ENCODE results near the gene KDM2B.

The KDM2B gene

GRCh38 chr12:121417847-121418246, 163.0 kb downstream of the KDM2B start:
- ChIA-PET POLR2A (no interaction called here), CTCF (interaction anchor here (2.1 kb wide), 1 partner anchor 25 kb away, joined by 15 read pairs; no protein-coding TSS in a partner anchor)
- no peak overlapping the region for H3K4me3 ChIP-seq (ENCODE audit: low read depth, low read length)
- no peak for DNase-seq (ENCODE audit: low read depth, low spot score)
- no peak for TF ChIP-seq CTCF (IDR thresholded peaks at IDR 0.05; ENCODE audit: insufficient read depth, low read length, missing control alignments)

- no peak for TF ChIP-seq CTCF (IDR thresholded peaks at IDR 0.05; ENCODE audit: insufficient read depth, low read length, missing control alignments)
- H3K4me3 ChIP-seq (ENCODE audit: low read depth, low read length), result no peak overlapping the region
- POLR2A ChIA-PET, result no interaction called here
- CTCF ChIA-PET, result no interaction called here
- DNase-seq (ENCODE audit: low read depth, low spot score), result no peak
Measured at GRCh38 chr12:121413917-121414316, 166.9 kb downstream of the KDM2B start.

- no peak overlapping the region for H3K4me3 ChIP-seq (ENCODE audit: low read depth, low read length)
- ChIA-PET POLR2A (no interaction called here), CTCF (interaction anchor here (1.0 to 5.1 kb wide), 3 partner anchors 38 to 73 kb away, joined by 3 to 30 read pairs (median 4); no protein-coding TSS in a partner anchor)
- no peak for DNase-seq (ENCODE audit: low read depth, low spot score)
- no peak for TF ChIP-seq CTCF (IDR thresholded peaks at IDR 0.05; ENCODE audit: insufficient read depth, low read length, missing control alignments)
Measured at GRCh38 chr12:121405211-121405610, 175.6 kb downstream of the KDM2B start.

GRCh38 chr12:121404734-121405133, 176.1 kb downstream of the KDM2B start:
- no peak for TF ChIP-seq CTCF (IDR thresholded peaks at IDR 0.05; ENCODE audit: insufficient read depth, low read length, missing control alignments)
- no peak for DNase-seq (ENCODE audit: low read depth, low spot score)
- no peak overlapping the region for H3K4me3 ChIP-seq (ENCODE audit: low read depth, low read length)
- ChIA-PET POLR2A (no interaction called here), CTCF (interaction anchor here (1.0 to 5.1 kb wide), 4 partner anchors 38 to 73 kb away, joined by 3 to 30 read pairs (median 4); no protein-coding TSS in a partner anchor)

GRCh38 chr12:121403721-121404120, 177.1 kb downstream of the KDM2B start:
- POLR2A ChIA-PET, result interaction anchor here (0.6 kb wide), 1 partner anchor 126 kb away, joined by 3 read pairs; no protein-coding TSS in a partner anchor
- DNase-seq (ENCODE audit: low read depth, low spot score), result no peak
- CTCF ChIA-PET, result interaction anchor here (0.6 to 5.1 kb wide), 4 partner anchors 14 to 70 kb away, joined by 3 to 30 read pairs (median 4); no protein-coding TSS in a partner anchor

More at GRCh38 chr12:121403721-121404120, 177.1 kb downstream of the KDM2B start:
- H3K4me3 ChIP-seq (ENCODE audit: low read depth, low read length), result no peak overlapping the region
- TF ChIP-seq CTCF (IDR thresholded peaks at IDR 0.05; ENCODE audit: insufficient read depth, low read length, missing control alignments), result no peak
